SH-SY5Y (cell line): Measurements from ENCODE around the gene DLGAP1.

Source experiments
- GATA2 ChIP-seq: IDR thresholded peaks from 2 replicates; pipeline ENCODE4 v1.6.1; 2011; ENCODE audit warnings: mild to moderate bottlenecking, low read depth, low read length
- GATA3 ChIP-seq: IDR thresholded peaks from 2 replicates; pipeline ENCODE4 v1.6.1; 2011; ENCODE audit warnings: low read depth, mild to moderate bottlenecking, low read length, moderate library complexity

DLGAP1 gene

DNA sequence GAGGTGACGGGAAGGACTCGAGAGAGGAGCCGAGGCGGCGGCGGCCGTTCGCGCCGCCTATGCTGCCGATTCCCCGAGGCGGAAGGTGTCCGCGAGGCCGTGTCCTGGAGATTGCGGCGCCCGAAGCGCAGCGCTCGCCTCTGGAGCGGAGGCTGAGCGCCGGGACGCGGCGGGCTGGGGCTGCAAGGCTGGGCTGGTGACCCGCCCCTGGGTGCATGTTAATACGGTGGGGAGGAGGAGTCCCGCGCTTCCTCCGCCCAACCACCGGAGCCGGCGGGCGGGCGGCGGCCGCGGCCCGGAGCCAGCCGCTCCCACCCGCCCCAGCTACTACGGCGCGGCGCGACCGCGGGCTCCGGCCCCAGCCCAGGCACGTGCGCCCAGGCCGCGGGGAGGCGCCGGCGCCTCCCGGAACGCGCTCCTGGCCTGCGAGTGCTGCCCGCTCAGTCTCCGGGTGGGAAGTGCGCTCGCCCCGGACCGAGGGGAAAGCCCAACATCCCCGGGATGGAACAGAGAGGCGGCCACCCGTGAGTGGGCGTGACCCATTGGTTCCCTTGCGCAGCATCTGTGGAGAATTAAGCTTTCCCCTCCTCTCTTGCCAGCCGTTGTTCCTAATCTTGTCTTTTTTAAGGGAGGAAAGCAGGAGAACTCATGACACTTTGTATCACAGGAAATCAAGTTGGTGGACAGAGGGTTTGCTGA lies at the start of gene DLGAP1:
DLGAP1 (minus strand) TSS at position 195 of the 699 bp plus-strand sequence.
- no peak for TF ChIP-seq GATA2
- no peak for TF ChIP-seq GATA3

DNA sequence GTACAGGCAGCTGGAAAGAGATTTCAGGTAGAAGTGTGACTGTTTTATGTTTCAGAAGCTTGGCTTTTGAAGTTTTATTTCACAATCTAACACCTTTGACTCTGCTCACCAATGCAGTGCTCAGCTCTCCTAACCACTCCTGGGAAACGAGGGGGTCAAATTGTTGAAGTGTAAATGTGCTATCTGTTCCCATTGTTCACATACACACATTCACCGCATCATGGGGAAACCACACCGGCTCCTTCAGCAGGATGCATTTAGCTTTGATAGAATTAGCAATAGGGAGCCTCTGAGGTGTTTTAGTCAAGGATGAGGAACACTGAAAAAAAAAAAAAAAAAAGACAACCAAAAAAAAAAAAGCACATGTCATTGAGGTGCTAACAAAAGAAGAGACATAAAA lies 13.4 kb upstream of the DLGAP1 start:
- TF ChIP-seq GATA2 (no peak), GATA3 (no peak)

DNA sequence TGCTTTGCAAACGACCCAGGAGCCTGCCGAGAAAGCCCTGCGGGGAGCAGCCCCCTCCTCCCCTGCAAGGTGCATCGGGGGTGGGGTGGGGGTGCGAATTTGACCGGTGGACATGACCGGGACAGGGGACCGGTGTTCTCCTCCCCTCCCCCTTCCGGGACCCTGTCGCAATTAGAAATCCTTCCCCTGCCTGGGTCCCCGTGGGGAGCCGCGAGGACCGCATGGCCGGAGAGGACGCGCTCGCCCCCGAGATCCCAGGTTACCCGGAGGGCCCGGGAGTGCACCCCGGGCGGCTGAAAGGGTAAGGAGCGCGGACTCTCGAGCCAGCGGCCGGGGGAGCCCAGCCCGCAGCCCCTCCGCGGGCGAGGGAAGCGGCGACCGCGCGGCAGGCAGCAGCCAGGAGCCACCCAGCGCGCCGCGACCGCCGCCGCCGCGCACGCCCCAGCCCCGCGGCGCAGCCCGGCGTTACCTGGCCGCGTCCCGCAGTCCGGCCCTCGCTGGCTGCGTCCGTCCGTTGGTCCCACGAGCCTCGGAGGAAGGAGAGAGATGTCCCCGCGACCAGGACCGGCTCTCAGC lies 482 bp downstream of the DLGAP1 start:
- TF ChIP-seq GATA3, result no peak
- TF ChIP-seq GATA2, result no peak

DNA sequence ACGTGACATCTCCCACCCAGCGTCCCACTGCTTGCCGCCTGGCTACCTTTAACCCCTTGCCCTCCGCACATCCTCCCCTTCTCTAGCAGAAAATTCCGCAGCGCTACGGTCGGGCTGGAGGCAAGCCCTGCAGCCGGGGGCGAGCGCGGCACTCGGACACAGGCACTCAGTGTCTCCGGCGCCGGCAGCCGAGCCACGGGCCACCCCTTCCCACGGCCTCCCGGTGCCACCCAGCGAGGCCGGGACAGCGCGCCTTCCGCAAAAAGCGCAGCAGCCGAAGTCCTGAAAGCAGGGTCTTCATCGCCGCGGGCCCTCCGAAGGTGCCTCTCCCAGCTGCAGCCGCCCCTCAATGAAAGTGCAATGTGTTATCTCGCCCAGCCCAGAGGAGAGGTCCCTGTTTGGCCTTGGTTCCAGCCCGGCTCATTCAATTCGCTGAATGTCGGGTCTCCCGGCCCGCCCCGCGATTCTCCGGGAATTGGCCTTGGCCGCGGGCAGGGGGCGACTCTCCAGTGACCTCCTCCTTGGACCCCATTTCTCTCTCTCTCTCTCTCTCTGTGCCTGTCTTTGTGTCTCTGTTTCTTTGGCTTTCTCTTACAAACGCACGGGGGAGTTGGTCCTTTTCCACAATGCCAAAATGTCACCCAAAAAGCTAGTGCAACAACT lies 1.1 kb downstream of the DLGAP1 start:
- TF ChIP-seq GATA3, result no peak
- no peak for TF ChIP-seq GATA2

DNA sequence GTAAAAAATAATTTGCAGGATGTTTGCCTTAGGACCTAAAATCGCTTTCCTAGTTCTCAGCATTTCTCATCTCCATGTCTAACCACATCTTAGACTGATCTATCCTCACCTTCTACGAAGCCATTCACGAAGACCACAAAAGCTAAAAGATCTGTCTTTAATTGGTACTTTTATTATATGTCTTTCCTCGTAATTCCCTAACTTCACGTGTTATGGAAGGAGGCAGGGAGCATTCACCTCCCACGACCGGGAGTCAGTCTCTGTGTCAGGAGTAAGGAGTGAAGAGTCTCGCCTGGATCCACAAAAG lies 1.6 kb downstream of the DLGAP1 start:
- TF ChIP-seq GATA2, result no peak
- no peak for TF ChIP-seq GATA3

DNA sequence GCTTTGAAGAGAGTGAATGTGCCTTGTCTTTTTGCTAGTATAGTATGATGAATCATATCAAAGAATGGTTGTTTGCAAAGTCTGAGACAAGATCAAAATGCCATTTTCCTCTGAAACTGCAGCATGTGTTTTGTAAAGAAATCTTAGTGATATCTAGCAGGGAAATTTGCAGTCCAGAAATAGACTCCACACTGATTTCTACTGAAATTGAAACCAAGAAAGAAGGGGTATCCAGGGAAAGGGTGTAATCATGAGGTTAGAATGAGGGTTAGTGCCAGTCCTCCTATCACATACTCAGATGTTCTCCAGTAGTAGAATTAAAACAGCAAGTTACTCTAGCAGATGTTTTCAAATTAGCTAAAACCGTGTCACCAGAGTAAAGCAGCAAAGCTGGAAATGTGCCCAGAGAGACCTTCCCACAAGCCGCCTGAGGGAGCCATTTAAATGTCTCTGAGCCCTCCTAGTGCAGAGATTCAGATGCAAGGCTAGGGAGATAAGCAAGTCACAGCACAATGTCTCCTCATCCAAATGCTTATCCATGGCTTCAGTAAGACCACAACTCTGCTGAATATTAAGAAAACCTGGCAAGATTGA lies 4.9 kb downstream of the DLGAP1 start:
- TF ChIP-seq GATA2 (no peak), GATA3 (no peak)

DNA sequence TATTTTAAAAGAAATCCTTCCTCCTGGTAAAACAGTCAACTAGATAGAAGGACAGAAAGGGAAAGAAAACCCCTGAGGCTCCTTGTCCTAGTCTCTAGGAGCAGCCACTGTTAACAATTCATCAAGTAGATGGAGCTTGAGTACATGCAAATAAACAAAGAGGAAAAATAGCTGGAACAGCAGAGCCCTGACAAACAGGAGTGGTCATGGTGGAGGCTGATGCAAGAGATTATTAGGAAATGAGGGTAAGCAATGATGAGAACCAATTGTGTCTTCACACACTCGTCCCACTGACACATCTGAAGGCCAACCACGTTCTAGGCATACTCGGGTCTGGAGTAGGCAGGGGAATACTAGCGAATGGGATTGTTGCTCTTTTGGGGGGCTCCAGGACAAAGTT lies 9.2 kb downstream of the DLGAP1 start:
- TF ChIP-seq GATA2 (no peak), GATA3 (no peak)

DNA sequence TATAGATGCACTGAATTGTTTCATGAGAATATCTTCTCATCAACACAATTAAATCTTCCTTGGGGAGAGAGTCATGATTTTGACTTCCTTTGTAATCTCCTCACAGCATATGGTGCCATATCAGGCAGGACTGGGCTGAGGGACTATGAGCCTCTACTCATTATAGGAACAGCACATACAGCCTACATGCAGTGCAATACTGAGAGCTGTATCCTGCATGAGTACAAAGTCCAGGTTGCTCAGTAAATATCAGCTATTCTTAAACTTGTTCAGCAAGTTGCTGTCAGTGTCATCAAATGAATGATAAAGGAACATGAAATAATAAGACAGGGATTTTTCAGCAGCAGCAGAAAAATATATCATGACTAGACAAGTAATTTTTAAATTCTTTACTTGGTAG lies 10.8 kb downstream of the DLGAP1 start:
- TF ChIP-seq GATA2 (no peak), GATA3 (no peak)

DNA sequence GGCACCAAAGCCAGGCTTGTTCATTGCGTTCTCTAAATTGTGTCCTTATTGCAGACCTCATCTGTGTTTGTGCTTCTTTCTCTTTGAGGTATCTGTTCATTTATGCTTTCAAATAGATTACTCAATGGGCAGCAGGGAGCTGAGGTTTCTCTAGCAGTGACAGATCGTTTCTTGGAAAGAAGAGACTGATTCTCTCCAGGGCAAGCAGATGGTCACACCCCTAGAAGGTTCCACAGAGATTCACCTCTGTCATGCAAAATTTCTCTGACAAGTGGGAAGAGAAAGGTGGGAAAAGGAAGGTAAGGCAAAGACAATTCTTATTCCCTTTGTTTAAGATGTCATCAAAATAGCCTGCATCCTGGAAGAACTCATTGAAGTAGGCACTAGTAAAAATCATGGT lies 14.0 kb downstream of the DLGAP1 start:
- no peak for TF ChIP-seq GATA2
- no peak for TF ChIP-seq GATA3

DNA sequence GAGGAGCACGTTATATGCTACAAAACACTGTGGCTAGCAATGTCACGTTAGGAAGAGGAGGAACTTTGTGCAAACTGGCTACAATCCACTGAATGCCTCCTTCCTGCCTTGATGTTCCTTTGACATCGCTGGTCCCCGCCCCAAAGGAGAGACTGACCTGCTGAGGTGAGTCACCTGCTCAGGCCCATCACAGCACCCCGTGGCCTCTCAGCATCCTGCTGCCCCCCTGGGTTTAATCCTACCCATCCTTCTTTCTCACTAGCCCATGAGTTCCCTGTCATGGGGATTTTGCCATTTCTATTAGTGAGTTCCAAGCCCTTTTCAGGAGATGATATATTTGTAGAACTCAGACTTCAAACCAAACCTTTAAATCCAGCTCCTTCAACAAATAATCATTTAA lies 16.2 kb downstream of the DLGAP1 start:
- TF ChIP-seq GATA2 (no peak), GATA3 (no peak)

DNA sequence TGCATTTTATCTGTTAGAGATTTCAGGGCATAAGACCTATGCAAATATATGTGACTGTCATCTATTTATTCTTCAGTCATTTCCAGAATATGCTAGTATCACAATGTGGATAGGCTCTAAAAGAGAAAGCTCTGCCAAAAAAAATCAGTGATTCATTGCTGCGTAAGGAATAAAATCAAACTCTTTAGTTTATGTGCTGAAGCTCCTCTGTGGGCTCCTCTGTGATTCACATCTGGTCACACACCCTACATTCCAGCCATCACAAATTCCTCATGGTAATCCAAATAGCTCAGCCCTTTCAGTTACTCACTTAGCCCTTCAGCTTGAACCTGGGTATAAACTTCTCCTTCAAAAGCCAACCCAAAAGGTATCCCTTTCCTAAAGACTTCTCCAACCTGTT lies 21.4 kb downstream of the DLGAP1 start:
- TF ChIP-seq GATA2, result no peak
- no peak for TF ChIP-seq GATA3

DNA sequence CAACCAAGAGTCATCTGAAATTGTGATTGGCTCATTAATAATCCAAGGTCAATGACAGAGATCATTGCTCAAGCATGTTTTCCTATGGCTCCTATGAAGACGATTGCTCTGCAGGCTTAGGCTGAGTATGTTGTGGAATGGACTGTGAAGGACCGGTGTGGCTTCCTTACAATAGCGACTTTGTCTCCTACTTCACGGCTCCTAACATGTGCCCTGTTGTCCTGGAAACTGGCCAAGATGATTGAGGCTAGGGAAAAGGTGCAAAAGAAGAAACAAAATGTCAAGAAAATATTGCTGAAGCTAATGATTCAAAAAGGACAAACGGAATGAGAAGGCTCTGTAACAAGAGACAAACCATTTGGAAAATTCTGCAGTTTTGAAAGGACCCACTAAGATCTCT lies 24.3 kb downstream of the DLGAP1 start:
- TF ChIP-seq GATA2 (no peak), GATA3 (no peak)

DNA sequence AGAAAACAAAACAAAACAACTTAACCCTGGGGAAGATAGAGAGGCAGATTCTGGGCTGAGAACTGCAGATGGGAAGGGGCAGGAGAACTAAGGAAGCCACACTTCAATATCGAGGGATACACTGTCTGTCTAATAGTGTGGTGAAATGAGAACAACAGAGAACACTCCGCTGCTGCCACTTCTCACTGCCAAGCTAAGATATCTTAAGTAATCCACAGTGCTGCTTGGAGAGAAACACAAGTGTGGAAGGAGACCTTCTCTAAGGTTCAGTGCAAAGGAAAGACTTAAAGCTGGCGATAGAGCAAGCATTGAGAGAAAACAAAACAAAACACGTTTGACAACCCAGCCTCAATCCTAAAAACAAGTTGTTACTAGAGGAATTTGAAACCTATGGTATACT lies 37.4 kb downstream of the DLGAP1 start:
- TF ChIP-seq GATA2 (no peak), GATA3 (no peak)

DNA sequence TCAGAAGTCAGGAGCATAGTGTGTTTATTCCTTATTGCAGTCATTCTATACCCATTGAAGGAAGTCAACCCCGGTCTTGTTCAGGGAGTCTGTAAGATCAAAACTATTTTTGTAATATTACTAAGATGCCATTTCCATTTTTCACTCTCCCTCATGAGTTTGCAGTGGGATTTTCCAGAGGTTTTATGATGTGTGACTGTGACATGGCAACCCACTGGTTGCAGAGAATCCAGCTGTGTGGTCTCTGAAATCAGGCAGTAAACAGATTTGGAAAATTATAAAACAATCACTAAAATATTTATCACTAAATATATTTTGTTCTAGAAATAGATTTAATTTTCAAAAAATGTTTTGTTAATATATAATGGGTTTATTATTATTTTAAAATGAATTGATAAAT lies 38.1 kb downstream of the DLGAP1 start:
- TF ChIP-seq GATA2 (no peak), GATA3 (no peak)

DNA sequence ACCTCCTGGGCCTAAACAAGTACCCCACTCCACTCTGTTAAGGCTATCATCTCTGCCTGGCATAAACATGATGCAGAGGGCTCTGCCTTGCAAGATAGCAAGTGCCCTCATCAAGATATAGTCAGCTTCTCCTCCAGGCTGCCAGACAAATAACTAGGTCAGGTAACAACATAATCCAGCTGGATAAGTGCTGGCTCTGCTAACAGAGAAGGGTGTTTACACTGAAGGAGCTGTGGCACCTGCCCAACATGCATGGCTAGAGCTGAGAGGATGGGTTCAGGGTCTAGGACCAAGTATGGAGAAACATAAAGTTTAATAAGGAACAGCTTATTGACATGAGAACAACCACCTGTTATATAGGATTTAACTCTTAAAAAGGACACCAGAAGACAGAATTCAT lies 42.8 kb downstream of the DLGAP1 start:
- TF ChIP-seq GATA3 (no peak), GATA2 (no peak)

DNA sequence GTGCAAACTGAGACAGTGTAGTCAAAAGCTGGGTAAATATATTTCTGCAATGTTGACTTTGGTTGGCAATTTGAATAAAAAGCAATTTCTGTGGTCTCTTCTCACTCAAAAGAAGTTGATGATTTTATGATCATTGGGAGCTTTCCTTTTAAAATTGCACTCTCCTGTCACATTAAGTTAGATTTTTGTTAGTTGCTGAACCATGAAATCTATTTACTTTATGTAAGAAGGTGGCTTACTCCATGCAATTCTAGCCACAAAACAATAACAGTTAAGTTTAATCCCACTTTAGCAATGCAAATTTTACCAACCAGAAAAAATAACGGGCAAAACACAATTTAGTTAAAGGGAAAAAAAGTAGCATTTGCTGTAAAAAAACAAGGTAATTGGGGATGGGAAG lies 48.3 kb downstream of the DLGAP1 start:
- TF ChIP-seq GATA3 (no peak), GATA2 (no peak)
